DND-41 (cell line): ENCODE measurements around the gene UBE2Q2.

ENCODE experiments used
- ATAC-seq: fragments of 200-7000 bp; cut with Tn5 transposase; 3 replicates; pipeline ENCODE4 v1.9.1; 2021; ENCODE audit warnings: low read depth; ENCODE audit not compliant: insufficient read depth
- DNase-seq: peaks from one replicate; pipeline ENCODE4 v3.0.0-alpha.2; 2020
- H2AFZ ChIP-seq: 2 replicates; pipeline ENCODE4 v1.6.0; 2012; ENCODE audit warnings: low read depth, low read length
- H3K27ac ChIP-seq: 2 replicates; pipeline ENCODE4 v1.5.1; 2012; ENCODE audit warnings: low read length, inconsistent platforms
- H3K27me3 ChIP-seq: fragments of 200-600 bp; sonication (generic); 2 replicates; pipeline ENCODE4 v1.6.0; 2012; ENCODE audit warnings: low read length, mild to moderate bottlenecking, inconsistent platforms; ENCODE audit not compliant: insufficient read depth, poor library complexity
- H3K36me3 ChIP-seq: 2 replicates; pipeline ENCODE4 v1.5.1; 2012; ENCODE audit warnings: low read length, inconsistent platforms; ENCODE audit not compliant: insufficient read depth
- H3K4me1 ChIP-seq: 2 replicates; pipeline ENCODE4 v1.5.1; 2012; ENCODE audit warnings: mild to moderate bottlenecking, low read length; ENCODE audit not compliant: insufficient read depth
- H3K4me2 ChIP-seq: 2 replicates; pipeline ENCODE4 v1.6.0; 2012; ENCODE audit warnings: mild to moderate bottlenecking, moderate library complexity, low read length, inconsistent platforms; ENCODE audit not compliant: insufficient read depth
- H3K4me3 ChIP-seq, 2 experiments: fragments of 200-600 bp in 1 of 2; shearing (Covaris generic) in 1 of 2; 2 replicates each; pipeline ENCODE4 v1.5.1; 2012 to 2016; ENCODE audit warnings: inconsistent platforms in 2 of 2, low read length in 2 of 2, mild to moderate bottlenecking in 2 of 2, low read depth in 1 of 2, moderate library complexity in 1 of 2
- H3K79me2 ChIP-seq: 2 replicates; pipeline ENCODE4 v1.6.0; 2012; ENCODE audit warnings: low read length, inconsistent platforms; ENCODE audit not compliant: insufficient read depth
- H3K9ac ChIP-seq: 2 replicates; pipeline ENCODE4 v1.6.0; 2012; ENCODE audit warnings: low read depth, mild to moderate bottlenecking, inconsistent platforms, low read length, moderate library complexity
- H3K9me3 ChIP-seq: 2 replicates; pipeline ENCODE4 v1.5.1; 2012; ENCODE audit warnings: low read length, moderate library complexity, mild to moderate bottlenecking, inconsistent platforms; ENCODE audit not compliant: insufficient read depth, severe bottlenecking
- H4K20me1 ChIP-seq: 2 replicates; pipeline ENCODE4 v1.6.0; 2012; ENCODE audit warnings: low read length; ENCODE audit not compliant: insufficient read depth
- EZH2 ChIP-seq: IDR thresholded peaks from 3 replicates; pipeline ENCODE4 v1.6.1; 2012; ENCODE audit warnings: borderline replicate concordance, low read depth, mild to moderate bottlenecking, moderate library complexity, low read length, inconsistent platforms; ENCODE audit not compliant: severe bottlenecking
- TF ChIP-seq, protein P1 (sequence below): IDR thresholded peaks from 2 replicates; pipeline ENCODE4 v1.5.1; 2012; ENCODE audit warnings: borderline replicate concordance, low read length, moderate library complexity, mild to moderate bottlenecking; ENCODE audit not compliant: poor library complexity, severe bottlenecking; ENCODE audit errors: extremely low read depth

The UBE2Q2 gene

DNA sequence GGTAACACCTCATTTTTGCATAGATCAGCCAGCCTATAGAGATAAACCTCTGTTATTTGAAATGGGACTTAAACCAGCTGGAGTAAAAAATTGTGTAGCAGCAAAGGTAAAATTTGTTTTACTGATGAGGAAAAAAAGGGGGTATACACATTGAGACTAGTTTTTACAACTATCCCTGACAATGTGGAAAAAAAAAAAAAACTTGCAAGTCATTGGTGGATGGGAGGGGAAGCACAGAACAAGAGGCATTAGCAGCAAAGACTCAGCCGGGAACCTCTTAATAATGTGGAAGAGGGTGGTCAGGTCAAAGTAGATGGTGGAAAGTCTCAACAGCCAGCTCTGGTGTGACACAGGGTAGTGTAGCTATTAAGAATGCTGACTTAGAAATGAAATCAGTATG is 74.9 kb downstream of the UBE2Q2 start:
- Histone ChIP-seq H3K36me3 (peaks cover 48% of the 10 kb centered on the region), H4K20me1 (no peaks in the 10 kb centered on the region), H3K27ac (no peak overlapping the region), H3K79me2 (0 out of 2 replicates have a peak, but pooled peaks cover 1% of the 10 kb centered on the region), H3K9ac (no peak overlapping the region), H3K4me1 (no peaks in the 10 kb centered on the region), H2AFZ (no peak overlapping the region), H3K4me3 (no peak overlapping the region), H3K9me3 (no peaks in the 10 kb centered on the region), H3K4me2 (no peak overlapping the region), H3K27me3 (no peaks in the 10 kb centered on the region)
- ATAC-seq = no peak
- TF ChIP-seq EZH2 = no peak
- TF ChIP-seq, protein P1, sequence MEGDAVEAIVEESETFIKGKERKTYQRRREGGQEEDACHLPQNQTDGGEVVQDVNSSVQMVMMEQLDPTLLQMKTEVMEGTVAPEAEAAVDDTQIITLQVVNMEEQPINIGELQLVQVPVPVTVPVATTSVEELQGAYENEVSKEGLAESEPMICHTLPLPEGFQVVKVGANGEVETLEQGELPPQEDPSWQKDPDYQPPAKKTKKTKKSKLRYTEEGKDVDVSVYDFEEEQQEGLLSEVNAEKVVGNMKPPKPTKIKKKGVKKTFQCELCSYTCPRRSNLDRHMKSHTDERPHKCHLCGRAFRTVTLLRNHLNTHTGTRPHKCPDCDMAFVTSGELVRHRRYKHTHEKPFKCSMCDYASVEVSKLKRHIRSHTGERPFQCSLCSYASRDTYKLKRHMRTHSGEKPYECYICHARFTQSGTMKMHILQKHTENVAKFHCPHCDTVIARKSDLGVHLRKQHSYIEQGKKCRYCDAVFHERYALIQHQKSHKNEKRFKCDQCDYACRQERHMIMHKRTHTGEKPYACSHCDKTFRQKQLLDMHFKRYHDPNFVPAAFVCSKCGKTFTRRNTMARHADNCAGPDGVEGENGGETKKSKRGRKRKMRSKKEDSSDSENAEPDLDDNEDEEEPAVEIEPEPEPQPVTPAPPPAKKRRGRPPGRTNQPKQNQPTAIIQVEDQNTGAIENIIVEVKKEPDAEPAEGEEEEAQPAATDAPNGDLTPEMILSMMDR = no peak
- no peak for DNase-seq

- no peak overlapping the region for H3K4me3 ChIP-seq
- H3K9ac ChIP-seq = no peak overlapping the region
- H3K4me2 ChIP-seq = no peak overlapping the region
- H3K4me1 ChIP-seq = no peaks in the 10 kb centered on the region
- ATAC-seq (no peak), DNase-seq (no peak)
- no peak for TF ChIP-seq EZH2
- TF ChIP-seq, protein P1 = no peak
- H3K36me3 ChIP-seq = peaks cover 30% of the 10 kb centered on the region; the same call in 1 of the 2 replicates
- no peaks in the 10 kb centered on the region for H3K27me3 ChIP-seq
- no peaks in the 10 kb centered on the region for H4K20me1 ChIP-seq
- no peak overlapping the region for H2AFZ ChIP-seq
- no peaks in the 10 kb centered on the region for H3K9me3 ChIP-seq
- no peak overlapping the region for H3K27ac ChIP-seq
- H3K79me2 ChIP-seq = no peaks in the 10 kb centered on the region
Observed at GRCh38 chr15:75920079-75920478, 76.8 kb downstream of the UBE2Q2 start.

DNA sequence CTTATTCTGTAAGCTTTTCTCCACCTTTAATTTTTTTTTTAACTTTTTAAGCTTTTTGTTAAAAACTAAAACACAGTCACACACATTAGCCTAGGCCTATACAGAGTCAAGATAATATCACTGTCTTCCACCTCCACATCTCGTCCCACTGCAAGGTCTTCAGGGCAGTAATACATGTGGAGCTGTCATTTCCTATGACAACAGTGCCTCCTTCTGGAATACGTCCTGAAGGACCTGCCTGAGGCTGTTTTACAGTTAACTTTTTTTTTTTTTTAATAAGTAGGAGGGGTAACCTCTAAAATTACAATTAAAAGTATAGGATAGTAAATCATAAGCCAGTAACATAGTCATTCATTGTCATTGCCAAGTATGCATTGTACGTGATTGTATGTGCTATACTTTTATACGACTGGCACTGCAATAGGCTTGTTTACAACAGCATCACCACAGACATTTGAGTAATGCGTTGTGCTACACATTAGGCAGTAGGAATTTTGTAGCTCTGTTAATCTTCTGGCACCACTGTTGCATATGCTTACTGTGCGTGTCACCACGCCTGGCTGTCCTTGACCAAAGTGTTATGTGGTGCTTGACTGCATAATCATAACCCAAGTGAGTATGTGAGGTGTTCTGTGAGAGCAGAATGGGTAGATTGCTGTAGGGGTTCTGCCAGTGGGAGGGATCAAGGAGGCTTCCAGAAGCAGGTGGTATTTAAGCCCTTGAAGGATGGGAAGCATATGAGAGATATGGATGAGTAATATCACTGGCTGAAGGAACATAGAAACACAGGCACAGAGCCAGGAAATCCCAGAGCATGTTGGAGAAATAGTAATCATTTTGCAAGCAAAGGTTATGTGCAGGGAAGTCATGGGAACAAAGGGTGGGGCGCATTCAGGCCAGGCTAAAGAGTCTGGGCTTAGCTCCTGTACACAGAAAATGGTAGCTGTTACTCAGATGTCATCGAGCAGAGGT is 78.8 kb downstream of the UBE2Q2 start:
- Histone ChIP-seq H3K79me2 (no peaks in the 10 kb centered on the region), H3K9ac (no peak overlapping the region), H2AFZ (no peak overlapping the region), H3K4me1 (no peaks in the 10 kb centered on the region), H3K4me3 (no peak overlapping the region), H3K36me3 (peaks cover 30% of the 10 kb centered on the region; the same call in 1 of the 2 replicates), H3K4me2 (no peak overlapping the region), H3K9me3 (no peaks in the 10 kb centered on the region), H3K27ac (no peak overlapping the region), H4K20me1 (no peaks in the 10 kb centered on the region), H3K27me3 (no peaks in the 10 kb centered on the region)
- DNase-seq (peak; percentile 35), ATAC-seq (peak; percentile 66; the same call in 2 of the 3 replicates)
- TF ChIP-seq, protein P1 = peak; percentile 53
- no peak for TF ChIP-seq EZH2
